CD4-positive, alpha-beta T cell (primary cell): ENCODE measurements around the gene NAB1. TPM values are rescaled to one million over a fixed set of nuclear protein-coding genes. Genes with fewer than 3 reads are reported as not detected.

Experiments
- ATAC-seq: fragments of 200-7000 bp; cut with Tn5 transposase; one replicate; pipeline ENCODE4 v1.10.0; 2022; ENCODE audit warnings: mild to moderate bottlenecking; ENCODE audit not compliant: poor library complexity
- CTCF ChIA-PET: fragments of 350-600 bp; sonication (Branson Sonifier 250); formaldehyde crosslinking; loops from one replicate; lab custom pipeline; 2021; ENCODE audit warnings: antibody characterized with exemption, inconsistent platforms; lab: Charles Lee
- POLR2A ChIA-PET: fragments of 350-600 bp; sonication (Branson Sonifier 250); formaldehyde crosslinking; loops from one replicate; lab custom pipeline; 2021; ENCODE audit warnings: antibody characterized with exemption, inconsistent platforms; lab: Charles Lee
- DNase-seq, 14 experiments: peaks; one replicate each; pipeline ENCODE4 v3.0.0-alpha.2; 2013 to 2020; ENCODE audit warnings: mixed read lengths in 2 of 14
- H3K27ac ChIP-seq, 2 donors: one replicate each; pipeline versions ENCODE4 v1.5.1 to v1.7.0; 2013; ENCODE audit warnings: low read length in 2 of 2, low read depth in 1 of 2, mild to moderate bottlenecking in 1 of 2
- H3K27me3 ChIP-seq, 2 experiments: 1 replicate in 1 of 2; 2 replicates in 1 of 2; pipeline versions ENCODE4 v1.6.1 to v1.7.0; 2013; ENCODE audit warnings: low read length in 2 of 2, control low read depth in 1 of 2, mild to moderate bottlenecking in 1 of 2, moderate library complexity in 1 of 2; ENCODE audit not compliant: insufficient read depth in 2 of 2, control insufficient read depth in 1 of 2
- H3K36me3 ChIP-seq: one replicate; pipeline ENCODE4 v1.6.1; 2013; ENCODE audit warnings: low read length, control low read depth; ENCODE audit not compliant: insufficient read depth
- H3K4me1 ChIP-seq: one replicate; pipeline ENCODE4 v1.6.1; 2013; ENCODE audit warnings: low read length, control low read depth; ENCODE audit not compliant: insufficient read depth
- H3K4me3 ChIP-seq: one replicate; pipeline ENCODE4 v1.5.1; 2013; ENCODE audit warnings: mild to moderate bottlenecking, low read length, moderate library complexity
- H3K9me3 ChIP-seq, 2 experiments: 1 replicate in 1 of 2; 2 replicates in 1 of 2; pipeline versions ENCODE4 v1.6.1 to v1.7.0; 2013; ENCODE audit warnings: low read length in 2 of 2, mild to moderate bottlenecking in 2 of 2, control low read depth in 1 of 2, moderate library complexity in 1 of 2; ENCODE audit not compliant: control insufficient read depth in 1 of 2, insufficient read depth in 1 of 2
- H3K27ac Mint-ChIP-seq: one replicate; pipeline ENCODE4 v1.8.0; 2020; ENCODE audit warnings: mixed read lengths
- H3K27me3 Mint-ChIP-seq: one replicate; pipeline ENCODE4 v1.8.0; 2021; ENCODE audit warnings: mixed read lengths
- H3K36me3 Mint-ChIP-seq: one replicate; pipeline ENCODE4 v1.8.0; 2021; ENCODE audit warnings: low read depth, mixed read lengths
- H3K4me1 Mint-ChIP-seq: one replicate; pipeline ENCODE4 v1.8.0; 2021; ENCODE audit warnings: low read depth, mixed read lengths
- H3K4me3 Mint-ChIP-seq: one replicate; pipeline ENCODE4 v1.8.0; 2020; ENCODE audit warnings: mild to moderate bottlenecking, mixed read lengths
- H3K9me3 Mint-ChIP-seq: one replicate; pipeline ENCODE4 v1.8.0; 2020; ENCODE audit warnings: mixed read lengths
- CTCF ChIP-seq: fragments of 200-600 bp; IDR thresholded peaks from one replicate; pipeline ENCODE4 v1.8.0; 2022; ENCODE audit warnings: antibody characterized with exemption, mild to moderate bottlenecking
- intact Hi-C, 2 experiments: fragments of 100-400 bp; cut with DNase I in 1 of 2; cut with micrococcal nuclease in 1 of 2; formaldehyde crosslinking; loops; one replicate each; pipeline versions ENCODE4 v1.15.1 to v1.9.0; 2023 to 2025; cut with DNase I, micrococcal nuclease
- total RNA-seq, 174 experiments: library from RNA in 2 of 174; stranded (reverse) in 2 of 174; gene quantifications; one replicate each; pipeline ENCODE4 v1.2.3 and lab custom pipeline; 2021 to 2026

The NAB1 gene
- total RNA-seq, 2 experiments from 2014 or later = 20.0 to 21.1 TPM

GRCh38 chr2:190634381-190634780, 14.5 kb upstream of the NAB1 start:
- H3K4me3 Mint-ChIP-seq = no peak overlapping the region

GRCh38 chr2:190635781-190636180, 13.1 kb upstream of the NAB1 start:
- ATAC-seq (peak; percentile 43), DNase-seq (peak in 4 of 14 experiments; percentile 25 to 63 (median 42))
- H3K27ac ChIP-seq = no peak overlapping the region
- no peaks in the 10 kb centered on the region for H3K27me3 Mint-ChIP-seq
- no peaks in the 10 kb centered on the region for H3K4me1 Mint-ChIP-seq
- H3K9me3 ChIP-seq = no peaks in the 10 kb centered on the region
- no peaks in the 10 kb centered on the region for H3K36me3 ChIP-seq
- TF ChIP-seq CTCF = no peak
- H3K36me3 Mint-ChIP-seq = no peaks in the 10 kb centered on the region
- no peak overlapping the region for H3K4me3 Mint-ChIP-seq
- CTCF ChIA-PET = interaction anchor here (0.8 to 3.5 kb wide), 5 partner anchors 18 to 45 kb away, joined by 3 to 25 read pairs (median 4); no protein-coding TSS in a partner anchor
- no peaks in the 10 kb centered on the region for H3K4me1 ChIP-seq
- no peaks in the 10 kb centered on the region for H3K9me3 Mint-ChIP-seq
- H3K27me3 ChIP-seq = no peaks in the 10 kb centered on the region
- intact Hi-C loops = loop anchor here (1.0 to 5.0 kb wide), 3 partner anchors 43 to 167 kb away; no protein-coding TSS in a partner anchor
- H3K27ac Mint-ChIP-seq = no peak overlapping the region
- POLR2A ChIA-PET = interaction anchor here (1.1 kb wide), 1 partner anchor 220 kb away, joined by 3 read pairs; no protein-coding TSS in a partner anchor
- H3K4me3 ChIP-seq = no peak overlapping the region

More at GRCh38 chr2:190634381-190634780, 14.5 kb upstream of the NAB1 start:
- CTCF ChIA-PET = interaction anchor here (0.5 to 3.5 kb wide), 2 partner anchors 46 to 593 kb away, joined by 3 to 25 read pairs; no protein-coding TSS in a partner anchor
- no peaks in the 10 kb centered on the region for H3K27me3 ChIP-seq
- intact Hi-C loops = no loop called here
- H3K27ac ChIP-seq = no peak overlapping the region
- no peak for TF ChIP-seq CTCF
- ATAC-seq (no peak), DNase-seq (no peak)
- H3K9me3 ChIP-seq = no peaks in the 10 kb centered on the region
- Mint-ChIP-seq H3K9me3 (no peaks in the 10 kb centered on the region), H3K27ac (no peak overlapping the region), H3K27me3 (no peaks in the 10 kb centered on the region), H3K4me1 (peaks cover 6% of the 10 kb centered on the region), H3K36me3 (no peaks in the 10 kb centered on the region)
- H3K4me3 ChIP-seq = no peak overlapping the region
- POLR2A ChIA-PET = no interaction called here
- H3K4me1 ChIP-seq = no peaks in the 10 kb centered on the region
- no peaks in the 10 kb centered on the region for H3K36me3 ChIP-seq

- Mint-ChIP-seq H3K27me3 (no peaks in the 10 kb centered on the region), H3K27ac (no peak overlapping the region), H3K4me1 (no peaks in the 10 kb centered on the region), H3K4me3 (no peak overlapping the region), H3K36me3 (no peaks in the 10 kb centered on the region), H3K9me3 (no peaks in the 10 kb centered on the region)
- DNase-seq (peak in 1 of 14 experiments; percentile 35), ATAC-seq (no peak)
- no peak for TF ChIP-seq CTCF
- intact Hi-C loops = loop anchor here (1.0 to 5.0 kb wide), 3 partner anchors 42 to 166 kb away; no protein-coding TSS in a partner anchor
- CTCF ChIA-PET = interaction anchor here (1.0 to 3.5 kb wide), 4 partner anchors 19 to 44 kb away, joined by 3 to 25 read pairs (median 4); no protein-coding TSS in a partner anchor
- POLR2A ChIA-PET = interaction anchor here (1.1 kb wide), 1 partner anchor 221 kb away, joined by 3 read pairs; no protein-coding TSS in a partner anchor
- Histone ChIP-seq H3K27ac (no peak overlapping the region), H3K4me3 (no peak overlapping the region), H3K9me3 (no peaks in the 10 kb centered on the region), H3K36me3 (no peaks in the 10 kb centered on the region), H3K4me1 (no peaks in the 10 kb centered on the region), H3K27me3 (no peaks in the 10 kb centered on the region)
These were observed 12.5 kb upstream of the NAB1 start for GRCh38 chr2:190636361-190636760.
